ENCODE measurements around the gene CACNA2D4. TPM values are rescaled to one million over a fixed set of nuclear protein-coding genes. Genes with fewer than 3 reads are reported as not detected.

Gene CACNA2D4
- polyA plus RNA-seq, 3 donors, result 17.8 to 87.7 (median 22.1) TPM

DNA sequence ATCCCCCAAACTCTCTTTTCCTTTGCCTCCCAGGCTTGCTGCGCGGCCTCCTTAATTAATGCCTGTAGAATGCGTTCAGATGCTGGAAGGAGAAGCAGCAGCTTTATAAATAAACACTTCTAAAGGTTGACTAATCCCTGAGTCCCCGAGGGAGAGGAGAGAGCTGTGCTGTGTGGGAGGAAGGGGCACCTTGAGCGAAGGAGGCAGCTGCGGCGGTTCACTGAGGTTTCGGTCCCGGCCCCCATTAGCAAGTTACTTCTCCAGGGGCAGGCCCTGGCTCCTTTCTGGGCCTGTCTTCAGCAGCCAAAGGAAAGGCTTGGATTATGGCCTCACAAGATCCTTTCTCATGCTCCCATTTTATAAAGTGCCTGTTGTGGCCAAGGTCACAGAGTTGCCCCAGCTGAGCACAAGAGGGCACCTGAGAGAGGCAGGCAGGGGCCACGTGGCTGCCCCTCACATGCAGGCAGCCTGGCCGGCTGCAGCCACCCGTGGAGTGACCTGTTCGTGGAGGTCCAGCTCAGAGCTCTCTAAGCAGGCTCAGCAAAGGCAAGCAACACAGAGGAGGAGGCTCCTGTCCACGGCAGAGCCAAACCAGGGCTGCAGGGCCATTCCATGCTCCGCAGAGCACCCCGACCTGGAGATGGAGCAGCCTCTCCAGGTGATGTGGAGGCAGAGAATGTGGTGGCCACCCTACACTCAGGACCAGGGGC, 15.0 kb upstream of the CACNA2D4 start:
- Histone ChIP-seq H3K27me3 (ENCODE audit: control insufficient read depth in 2 of 2, insufficient read depth in 2 of 2, low read length in 2 of 2) (no peaks in the 10 kb centered on the region), H3K9me3 (replicated peaks in 1 of 2; ENCODE audit: control insufficient read depth in 1 of 2, insufficient read depth in 1 of 2, low read length in 2 of 2) (no peaks in the 10 kb centered on the region), H3K36me3 (replicated peaks in 1 of 2; ENCODE audit: control insufficient read depth in 1 of 2, insufficient read depth in 2 of 2, low read length in 2 of 2) (peaks cover 0 to 16% of the 10 kb centered on the region in 2 donors), H3K4me1 (ENCODE audit: control insufficient read depth in 1 of 2, insufficient read depth in 2 of 2, low read length in 2 of 2) (peaks cover 15 to 27% of the 10 kb centered on the region in 2 donors), H3K27ac (ENCODE audit: low read depth in 1 of 2, low read length in 2 of 2) (no peak overlapping the region), H3K9ac (ENCODE audit: insufficient read depth, low read length, poor library complexity, severe bottlenecking) (no peak overlapping the region), H3K79me2 (ENCODE audit: insufficient read depth, low read length) (no peaks in the 10 kb centered on the region), H3K4me2 (replicated peaks; ENCODE audit: extremely low read depth, low read length, poor library complexity, severe bottlenecking) (no peak overlapping the region), H4K20me1 (ENCODE audit: insufficient read depth, low read length) (no peaks in the 10 kb centered on the region), H2AFZ (ENCODE audit: insufficient read depth, low read depth, low read length, poor library complexity, severe bottlenecking) (no peak overlapping the region), H3K4me3 (replicated peaks in 1 of 3; ENCODE audit: low read depth in 2 of 3, low read length in 3 of 3) (no peak overlapping the region)
- peaks cover 0 to 6% (median 4%) of the 10 kb centered on the region in 3 donors for H3K27me3 Mint-ChIP-seq (ENCODE audit: low read depth in 3 of 3)
- 92% methylated on average over 10 of the region's 16 CpGs for WGBS (ENCODE audit: insufficient coverage)
- no peak for TF ChIP-seq CTCF (IDR thresholded peaks at IDR 0.05)
- peak overlapping the region in 1 of 7 donors; percentile 47 for H3K27ac Mint-ChIP-seq
- H3K4me3 Mint-ChIP-seq, result no peak overlapping the region
- H3K36me3 Mint-ChIP-seq, result peaks cover 9 to 11% of the 10 kb centered on the region in 2 donors
- peak in 1 of 3 donors; percentile 1 for DNase-seq
- peaks cover 26% of the 10 kb centered on the region for H3K4me1 Mint-ChIP-seq
- peaks cover 0 to 4% (median 0%) of the 10 kb centered on the region in 7 donors for H3K9me3 Mint-ChIP-seq
- intact Hi-C loops (cut with micrococcal nuclease), result no loop called here

DNA sequence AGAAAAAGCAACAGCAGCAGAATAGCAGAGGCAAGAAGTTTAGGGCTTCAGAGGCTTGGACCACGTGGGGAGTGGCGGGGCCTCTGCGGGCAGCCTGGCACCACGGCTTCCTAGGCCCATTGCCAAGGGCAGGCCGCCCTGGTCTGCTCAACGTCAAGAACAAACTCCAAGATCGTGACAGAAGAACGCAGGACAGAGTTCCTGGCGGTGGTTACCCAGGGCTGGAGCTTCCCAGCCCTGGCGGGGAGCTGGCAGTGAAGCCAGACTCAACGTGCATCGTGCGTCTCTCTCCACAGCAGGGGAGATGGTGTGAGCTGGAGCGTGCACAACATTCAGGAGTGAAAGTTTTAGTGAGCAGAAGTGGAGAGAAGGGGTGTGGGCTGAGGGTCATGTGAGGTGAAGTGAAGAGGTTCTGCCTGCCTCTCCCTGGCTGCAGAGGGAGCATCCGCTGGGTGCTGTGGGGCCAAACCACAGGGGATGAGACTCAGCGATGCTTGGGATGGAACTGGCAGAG, 13.9 kb upstream of the CACNA2D4 start:
- intact Hi-C loops (cut with micrococcal nuclease), result no loop called here
- H3K4me3 Mint-ChIP-seq, result peak overlapping the region in 1 of 2 donors; percentile 66

More for the DNA sequence above, 13.9 kb upstream of the CACNA2D4 start:
- TF ChIP-seq CTCF (IDR thresholded peaks at IDR 0.05), result no peak
- peaks cover 0 to 12% (median 6%) of the 10 kb centered on the region in 3 donors for H3K27me3 Mint-ChIP-seq (ENCODE audit: low read depth in 3 of 3)
- H3K9ac ChIP-seq (ENCODE audit: insufficient read depth, low read length, poor library complexity, severe bottlenecking), result no peak overlapping the region
- no peaks in the 10 kb centered on the region for H4K20me1 ChIP-seq (ENCODE audit: insufficient read depth, low read length)
- no peaks in the 10 kb centered on the region for H3K9me3 ChIP-seq (replicated peaks in 1 of 2; ENCODE audit: control insufficient read depth in 1 of 2, insufficient read depth in 1 of 2, low read length in 2 of 2)
- no peaks in the 10 kb centered on the region for H3K79me2 ChIP-seq (ENCODE audit: insufficient read depth, low read length)
- peak in 1 of 3 donors; percentile 1 for DNase-seq
- H3K4me1 ChIP-seq (ENCODE audit: control insufficient read depth in 1 of 2, insufficient read depth in 2 of 2, low read length in 2 of 2), result peaks cover 15 to 27% of the 10 kb centered on the region in 2 donors
- H3K36me3 Mint-ChIP-seq, result peaks cover 2 to 3% of the 10 kb centered on the region in 2 donors
- H2AFZ ChIP-seq (ENCODE audit: insufficient read depth, low read depth, low read length, poor library complexity, severe bottlenecking), result peak overlapping the region; percentile 32
- no peak overlapping the region for H3K4me2 ChIP-seq (replicated peaks; ENCODE audit: extremely low read depth, low read length, poor library complexity, severe bottlenecking)
- peaks cover 0 to 4% of the 10 kb centered on the region in 2 donors for H3K36me3 ChIP-seq (replicated peaks in 1 of 2; ENCODE audit: control insufficient read depth in 1 of 2, insufficient read depth in 2 of 2, low read length in 2 of 2)
- peaks cover 0 to 4% (median 0%) of the 10 kb centered on the region in 7 donors for H3K9me3 Mint-ChIP-seq
- no peaks in the 10 kb centered on the region for H3K27me3 ChIP-seq (ENCODE audit: control insufficient read depth in 2 of 2, insufficient read depth in 2 of 2, low read length in 2 of 2)
- peaks cover 26% of the 10 kb centered on the region for H3K4me1 Mint-ChIP-seq
- peak overlapping the region in 3 of 7 donors; percentile 34 to 43 (median 36) for H3K27ac Mint-ChIP-seq
- H3K4me3 ChIP-seq (replicated peaks in 1 of 3; ENCODE audit: low read depth in 2 of 3, low read length in 3 of 3), result no peak overlapping the region
- 17% methylated on average over 16 of the region's 16 CpGs for WGBS (ENCODE audit: insufficient coverage)
- no peak overlapping the region for H3K27ac ChIP-seq (ENCODE audit: low read depth in 1 of 2, low read length in 2 of 2)
